Prostate gland (tissue), 2 donors: Measurements from ENCODE around the gene NTRK2.

Experiments used
- POLR2A ChIP-seq: fragments of 450-650 bp; IDR thresholded peaks from one replicate; pipeline ENCODE4 v1.6.1; 2016; ENCODE audit warnings: antibody characterized with exemption, mild to moderate bottlenecking
- TF ChIP-seq, protein P1 (sequence below), 4 experiments: fragments of 200-600 bp in 2 of 4; fragments of 450-650 bp in 2 of 4; sonication (generic) in 2 of 4; IDR thresholded peaks; 1 replicate in 3 of 4; 2 replicates in 1 of 4; pipeline ENCODE4 v1.5.1; 2016 to 2019; ENCODE audit warnings: antibody characterized with exemption in 4 of 4, mild to moderate bottlenecking in 2 of 4, moderate library complexity in 2 of 4

DNA sequence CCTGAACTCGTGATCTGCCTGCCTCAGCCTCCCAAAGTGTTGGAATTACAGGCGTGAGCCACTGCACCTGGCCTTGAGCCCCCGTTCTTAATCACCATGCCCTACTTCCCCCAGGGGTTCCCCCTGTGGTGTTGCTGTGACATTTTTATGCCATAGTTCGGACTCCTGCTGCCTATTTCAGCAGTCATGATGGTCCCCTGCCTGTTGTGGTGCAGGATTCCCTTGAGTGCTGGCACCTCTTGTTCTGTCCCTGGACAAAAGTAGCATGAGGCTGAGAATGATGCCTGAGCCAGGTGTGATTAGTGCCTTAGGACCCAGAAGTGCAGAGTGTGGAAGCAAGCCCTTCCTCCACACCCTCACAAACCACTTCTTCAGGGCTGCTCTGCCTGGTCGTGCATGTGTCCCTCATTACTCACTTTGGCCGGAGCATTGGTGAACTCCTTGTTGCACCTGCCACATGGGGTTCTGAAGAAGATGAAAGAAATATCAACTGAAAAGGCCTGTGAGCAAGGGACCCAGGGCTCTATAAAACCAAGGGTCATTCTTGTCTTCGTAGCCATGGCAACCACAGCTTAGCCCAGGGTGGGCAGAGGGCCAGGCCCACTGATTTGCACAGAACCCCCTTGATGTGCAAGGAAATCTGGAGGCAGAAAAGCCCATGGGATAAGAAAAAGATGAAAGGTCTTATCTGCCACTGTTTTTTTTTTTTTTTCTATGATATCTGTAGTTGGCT is 228.0 kb downstream of the NTRK2 start:
- TF ChIP-seq POLR2A = no peak
- TF ChIP-seq, protein P1, sequence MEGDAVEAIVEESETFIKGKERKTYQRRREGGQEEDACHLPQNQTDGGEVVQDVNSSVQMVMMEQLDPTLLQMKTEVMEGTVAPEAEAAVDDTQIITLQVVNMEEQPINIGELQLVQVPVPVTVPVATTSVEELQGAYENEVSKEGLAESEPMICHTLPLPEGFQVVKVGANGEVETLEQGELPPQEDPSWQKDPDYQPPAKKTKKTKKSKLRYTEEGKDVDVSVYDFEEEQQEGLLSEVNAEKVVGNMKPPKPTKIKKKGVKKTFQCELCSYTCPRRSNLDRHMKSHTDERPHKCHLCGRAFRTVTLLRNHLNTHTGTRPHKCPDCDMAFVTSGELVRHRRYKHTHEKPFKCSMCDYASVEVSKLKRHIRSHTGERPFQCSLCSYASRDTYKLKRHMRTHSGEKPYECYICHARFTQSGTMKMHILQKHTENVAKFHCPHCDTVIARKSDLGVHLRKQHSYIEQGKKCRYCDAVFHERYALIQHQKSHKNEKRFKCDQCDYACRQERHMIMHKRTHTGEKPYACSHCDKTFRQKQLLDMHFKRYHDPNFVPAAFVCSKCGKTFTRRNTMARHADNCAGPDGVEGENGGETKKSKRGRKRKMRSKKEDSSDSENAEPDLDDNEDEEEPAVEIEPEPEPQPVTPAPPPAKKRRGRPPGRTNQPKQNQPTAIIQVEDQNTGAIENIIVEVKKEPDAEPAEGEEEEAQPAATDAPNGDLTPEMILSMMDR (IDR thresholded peaks at IDR 0.05) = no peak
